ENCODE data around the gene IDH3B. TPM values are rescaled to one million over a fixed set of nuclear protein-coding genes. Genes with fewer than 3 reads are reported as not detected.

Gene IDH3B
- 65.5 TPM for total RNA-seq
- long read RNA-seq, transcript IDH3B-206 (13 exons, 1,279 nt): minor isoform, 8 of 91 reads
- long read RNA-seq, transcript IDH3B-201 (12 exons, 1,545 nt): major isoform, 64 of 91 reads
- long read RNA-seq, partial matches to known transcripts: 3 of 91 reads
- long read RNA-seq, other reads (novel, unspliced or antisense): 14 of 91 reads

GRCh38 chr20:2663887-2664719 lies at the start of gene IDH3B:
Gene IDH3B, minus strand, starts transcription at chr20:2664216. Its CDS starts 28 bp downstream, at chr20:2664188.
- H3K27me3 ChIP-seq: no peaks in the 10 kb centered on the region
- no peaks in the 10 kb centered on the region for H3K9me3 ChIP-seq
- ATAC-seq (peak; percentile 98), DNase-seq (peak; percentile 95)
- H3K27ac ChIP-seq: peak within 1 kb of the TSS; percentile 97
- H3K4me1 ChIP-seq: peaks cover 13% of the 10 kb centered on the region
- peak within 1 kb of the TSS; percentile 62 for H3K4me3 ChIP-seq
- intact Hi-C loops (cut with DNase I): no loop called here
- H3K36me3 ChIP-seq: peaks cover 33% of the 10 kb centered on the region
- TF ChIP-seq CTCF (IDR thresholded peaks at IDR 0.05): no peak

- H3K9me3 ChIP-seq: no peaks in the 10 kb centered on the region
- H3K4me3 ChIP-seq: no peak overlapping the region
- DNase-seq (no peak), ATAC-seq (peak; percentile 51)
- no peaks in the 10 kb centered on the region for H3K36me3 ChIP-seq
- no peak overlapping the region for H3K27ac ChIP-seq
- H3K4me1 ChIP-seq: no peaks in the 10 kb centered on the region
- intact Hi-C loops (cut with DNase I): no loop called here
- TF ChIP-seq CTCF (IDR thresholded peaks at IDR 0.05): peak; percentile 21
- H3K27me3 ChIP-seq: no peaks in the 10 kb centered on the region
These were observed 49.3 kb upstream of the IDH3B start for GRCh38 chr20:2713285-2713684.

- Histone ChIP-seq H3K27ac (no peak overlapping the region), H3K36me3 (no peaks in the 10 kb centered on the region), H3K4me3 (no peak overlapping the region), H3K27me3 (no peaks in the 10 kb centered on the region), H3K4me1 (no peaks in the 10 kb centered on the region), H3K9me3 (no peaks in the 10 kb centered on the region)
- TF ChIP-seq CTCF (IDR thresholded peaks at IDR 0.05): no peak
- intact Hi-C loops (cut with DNase I): no loop called here
- DNase-seq (no peak), ATAC-seq (no peak)
These were observed 45.4 kb upstream of the IDH3B start for GRCh38 chr20:2709205-2709981.

- no peak overlapping the region for H3K27ac ChIP-seq
- intact Hi-C loops (cut with DNase I): no loop called here
- no peak for DNase-seq
- H3K27me3 ChIP-seq: no peaks in the 10 kb centered on the region
- no peak for TF ChIP-seq CTCF (IDR thresholded peaks at IDR 0.05)
- no peaks in the 10 kb centered on the region for H3K36me3 ChIP-seq
- no peak overlapping the region for H3K4me3 ChIP-seq
- ATAC-seq: no peak
- H3K9me3 ChIP-seq: no peaks in the 10 kb centered on the region
- H3K4me1 ChIP-seq: no peaks in the 10 kb centered on the region
These were observed 44.6 kb upstream of the IDH3B start for GRCh38 chr20:2708665-2709064.

- intact Hi-C loops (cut with DNase I): no loop called here
- no peak for TF ChIP-seq CTCF (IDR thresholded peaks at IDR 0.05)
These were observed 44.0 kb upstream of the IDH3B start for GRCh38 chr20:2708073-2708415.

More at GRCh38 chr20:2708073-2708415, 44.0 kb upstream of the IDH3B start:
- no peaks in the 10 kb centered on the region for H3K4me1 ChIP-seq
- DNase-seq: no peak
- H3K9me3 ChIP-seq: no peaks in the 10 kb centered on the region
- no peak overlapping the region for H3K4me3 ChIP-seq
- ATAC-seq: no peak
- H3K27ac ChIP-seq: no peak overlapping the region
- H3K36me3 ChIP-seq: no peaks in the 10 kb centered on the region
- no peaks in the 10 kb centered on the region for H3K27me3 ChIP-seq
